OCI-LY7 (cell line): ENCODE measurements around the gene CCDC74B. TPM values are rescaled to one million over a fixed set of nuclear protein-coding genes. Genes with fewer than 3 reads are reported as not detected.
A peak's percentile ranks its signal among the peaks of the same experiment; 100 is the strongest.
"Not testable (repeated sequence)": the region's sequence is repeated elsewhere in the genome, so short reads cannot be mapped to it uniquely, and the experiment has no call there.

Experiments
- BruUV-seq: library from RNA; stranded (reverse); fragments of 400-500 nt; replicated peaks from 2 replicates; lab custom pipeline; 2021; lab: Mats Ljungman, UMichigan
- CTCF ChIA-PET: fragments of 300-600 bp; sonication (Branson Sonifier 250); formaldehyde crosslinking; loops from one replicate; lab custom pipeline; 2022; ENCODE audit warnings: antibody characterized with exemption; ENCODE audit not compliant: unreplicated experiment; lab: Charles Lee
- POLR2A ChIA-PET: fragments of 300-600 bp; sonication (Branson Sonifier 250); formaldehyde crosslinking; loops from one replicate; lab custom pipeline; 2022; ENCODE audit warnings: antibody characterized with exemption; lab: Charles Lee
- DNase-seq: peaks from one replicate; pipeline ENCODE4 v3.0.0-alpha.2; 2015; ENCODE audit warnings: low spot score
- H2AFZ ChIP-seq: fragments of 200-600 bp; sonication (generic), shearing (Covaris generic); 2 replicates; pipeline ENCODE4 v1.6.1; 2014; ENCODE audit warnings: mild to moderate bottlenecking, antibody characterized with exemption, low read length, moderate library complexity
- H3K27ac ChIP-seq: fragments of 200-600 bp; sonication (generic); 2 replicates; pipeline ENCODE4 v1.5.1; 2014; ENCODE audit warnings: mixed run types, low read depth, mild to moderate bottlenecking, moderate library complexity, low read length, inconsistent platforms; ENCODE audit not compliant: poor library complexity, severe bottlenecking
- H3K36me3 ChIP-seq: fragments of 200-600 bp; sonication (generic); 2 replicates; pipeline ENCODE4 v1.6.1; 2014; ENCODE audit warnings: mild to moderate bottlenecking, antibody characterized with exemption, low read length, moderate library complexity, mixed read lengths; ENCODE audit not compliant: insufficient read depth
- H3K4me1 ChIP-seq: fragments of 200-600 bp; sonication (generic); 2 replicates; pipeline ENCODE4 v1.5.1; 2014; ENCODE audit warnings: mild to moderate bottlenecking, low read length; ENCODE audit not compliant: insufficient read depth, poor library complexity, severe bottlenecking
- H3K4me2 ChIP-seq: fragments of 200-600 bp; sonication (generic); 2 replicates; pipeline ENCODE4 v1.6.1; 2014; ENCODE audit warnings: mild to moderate bottlenecking, low read length
- H3K4me3 ChIP-seq: fragments of 200-600 bp; sonication (generic); 2 replicates; pipeline ENCODE4 v1.5.1; 2014; ENCODE audit warnings: mild to moderate bottlenecking, low read depth, low read length; ENCODE audit not compliant: poor library complexity, severe bottlenecking
- H3K79me2 ChIP-seq: fragments of 200-600 bp; sonication (generic); 2 replicates; pipeline ENCODE4 v1.6.1; 2016; ENCODE audit warnings: low read depth, mild to moderate bottlenecking, low read length, moderate library complexity, mixed read lengths; ENCODE audit not compliant: insufficient read depth
- H3K9me2 ChIP-seq: fragments of 200-600 bp; sonication (generic); 2 replicates; pipeline ENCODE4 v1.6.1; 2016; ENCODE audit warnings: mild to moderate bottlenecking, low read length, mixed read lengths; ENCODE audit not compliant: insufficient read depth
- H3K9me3 ChIP-seq: fragments of 200-600 bp; sonication (generic); 2 replicates; pipeline ENCODE4 v1.6.1; 2014; ENCODE audit warnings: mild to moderate bottlenecking, mixed run types, low read length, mixed read lengths
- H4K20me1 ChIP-seq: fragments of 200-600 bp; sonication (generic); 2 replicates; pipeline ENCODE4 v1.6.1; 2014; ENCODE audit warnings: mild to moderate bottlenecking, antibody characterized with exemption, low read length, moderate library complexity, mixed read lengths; ENCODE audit not compliant: insufficient read depth
- CTCF ChIP-seq: fragments of 200-600 bp; sonication (generic); conservative IDR thresholded peaks from 2 replicates; pipeline ENCODE4 v1.5.1; 2014; ENCODE audit warnings: mild to moderate bottlenecking, antibody characterized with exemption, low read length, moderate library complexity, mixed read lengths
- EZH2phosphoT487 ChIP-seq: fragments of 200-600 bp; sonication (generic); IDR thresholded peaks from 2 replicates; pipeline ENCODE4 v1.6.1; 2018; ENCODE audit warnings: low read depth, borderline replicate concordance, mild to moderate bottlenecking, mixed run types, antibody characterized with exemption, low read length, moderate library complexity, mixed read lengths
- intact Hi-C: fragments of 100-400 bp; cut with micrococcal nuclease; formaldehyde crosslinking; loops from one replicate; pipeline ENCODE4 v1.10.0; 2022; ENCODE audit not compliant: unreplicated experiment
- total RNA-seq, 2 experiments: library from RNA; depleted of rRNA in 1 of 2; stranded (reverse); fragments of >200 nt in 1 of 2; shearing (Covaris generic) in 1 of 2; gene quantifications; 2 replicates each; pipeline ENCODE4 v1.2.3, GENCODE V29; 2014 to 2022

Gene CCDC74B
- total RNA-seq, 2 experiments from 2014 or later, result 2.4 to 2.6 TPM

- BruUV-seq, result no TSS peak
- peaks cover 9% of the 10 kb centered on the region for H3K4me1 ChIP-seq
- H3K9me3 ChIP-seq, result no peaks in the 10 kb centered on the region
- TF ChIP-seq CTCF (no peak), EZH2phosphoT487 (no peak)
- H3K4me2 ChIP-seq, result no peak overlapping the region
- intact Hi-C loops, result no loop called here
- H3K9me2 ChIP-seq, result no peaks in the 10 kb centered on the region
- H3K79me2 ChIP-seq, result peaks cover 32% of the 10 kb centered on the region
- ChIA-PET CTCF (no interaction called here), POLR2A (interaction anchor here (0.7 kb wide), 1 partner anchor 181 kb away, joined by 3 read pairs; no protein-coding TSS in a partner anchor)
- no peaks in the 10 kb centered on the region for H4K20me1 ChIP-seq
- H3K27ac ChIP-seq, result no peak overlapping the region
- no peak overlapping the region for H2AFZ ChIP-seq
- H3K4me3 ChIP-seq, result no peak overlapping the region
- no peak for DNase-seq
- H3K36me3 ChIP-seq, result peaks cover 17% of the 10 kb centered on the region
These were observed 40.5 kb upstream of the CCDC74B start for GRCh38 chr2:130185436-130185835.

GRCh38 chr2:130183512-130184373 is 38.8 kb upstream of the CCDC74B start:
- Histone ChIP-seq H3K9me2 (no peaks in the 10 kb centered on the region), H3K4me1 (peaks cover 21% of the 10 kb centered on the region), H3K79me2 (peaks cover 49% of the 10 kb centered on the region), H4K20me1 (no peaks in the 10 kb centered on the region), H3K4me2 (peak overlapping the region; percentile 99), H3K36me3 (peaks cover 26% of the 10 kb centered on the region), H2AFZ (no peak overlapping the region), H3K9me3 (no peaks in the 10 kb centered on the region), H3K27ac (peak overlapping the region; percentile 51), H3K4me3 (peak overlapping the region; percentile 96)
- no peak for DNase-seq
- intact Hi-C loops, result loop anchor here (2.0 to 5.0 kb wide), 3 partner anchors 36 to 204 kb away; partner anchors contain the start of genes CCDC74B and IMP4
- no peak for TF ChIP-seq CTCF
- no peak for TF ChIP-seq EZH2phosphoT487
- BruUV-seq, result TSS peak; percentile 51
- CTCF ChIA-PET, result no interaction called here
- POLR2A ChIA-PET, result no interaction called here

GRCh38 chr2:130182826-130183511 is 38.1 kb upstream of the CCDC74B start:
- H2AFZ ChIP-seq, H3K9me2 ChIP-seq, BruUV-seq, DNase-seq, POLR2A ChIA-PET, H3K9me3 ChIP-seq, H4K20me1 ChIP-seq: not testable (repeated sequence)
- Histone ChIP-seq H3K79me2 (peaks cover 57% of the 10 kb centered on the region), H3K36me3 (peaks cover 34% of the 10 kb centered on the region), H3K4me1 (peaks cover 21% of the 10 kb centered on the region), H3K4me3 (peak overlapping the region; percentile 96), H3K4me2 (peak overlapping the region; percentile 99), H3K27ac (peak overlapping the region; percentile 51)
- intact Hi-C loops, result loop anchor here (2.0 to 5.0 kb wide), 3 partner anchors 36 to 204 kb away; partner anchors contain the start of genes CCDC74B and IMP4
- CTCF ChIA-PET, result interaction anchor here (0.5 kb wide), 1 partner anchor 168 kb away, joined by 7 read pairs; no protein-coding TSS in a partner anchor
